Kidney (tissue), 14 donors: ENCODE measurements around the gene COL12A1. TPM values are rescaled to one million over a fixed set of nuclear protein-coding genes. Genes with fewer than 3 reads are reported as not detected.

Source experiments
- DNase-seq, 5 donors: peaks; one replicate each; pipeline ENCODE4 v3.0.0-alpha.2; 2013 to 2020
- FAIRE-seq: peaks from 2 replicates; lab custom pipeline; 2012; peaks lifted over from hg19 to GRCh38; lab: Jason Lieb, UNC
- H3K27ac ChIP-seq, 2 donors: one replicate each; pipeline ENCODE4 v1.7.0; 2013; ENCODE audit warnings: low read depth in 2 of 2, low read length in 2 of 2, inconsistent platforms in 1 of 2
- H3K27me3 ChIP-seq: one replicate; pipeline ENCODE4 v1.7.1; 2013; ENCODE audit warnings: low read length, inconsistent platforms; ENCODE audit not compliant: control insufficient read depth, insufficient read depth
- H3K36me3 ChIP-seq, 3 donors: one replicate each; pipeline versions ENCODE4 v1.7.0 to v1.7.1; 2013; ENCODE audit warnings: low read length in 3 of 3, control low read depth in 1 of 3, inconsistent platforms in 1 of 3; ENCODE audit not compliant: insufficient read depth in 3 of 3, control insufficient read depth in 2 of 3
- H3K4me1 ChIP-seq, 3 donors: one replicate each; pipeline versions ENCODE4 v1.7.0 to v1.7.1; 2013; ENCODE audit warnings: low read length in 3 of 3, inconsistent platforms in 1 of 3, low read depth in 1 of 3; ENCODE audit not compliant: control insufficient read depth in 2 of 3, insufficient read depth in 2 of 3
- H3K4me3 ChIP-seq, 3 donors: one replicate each; pipeline versions ENCODE4 v1.7.0 to v1.8.1; 2013; ENCODE audit warnings: low read length in 3 of 3, control low read depth in 1 of 3, inconsistent platforms in 1 of 3
- H3K9ac ChIP-seq, 3 donors: one replicate each; pipeline versions ENCODE4 v1.7.0 to v1.7.1; 2013; ENCODE audit warnings: low read length in 3 of 3, control low read depth in 1 of 3, inconsistent platforms in 1 of 3
- H3K9me3 ChIP-seq, 3 donors: one replicate each; pipeline versions ENCODE4 v1.7.0 to v1.7.1; 2013; ENCODE audit warnings: low read length in 3 of 3, control low read depth in 1 of 3, inconsistent platforms in 1 of 3; ENCODE audit not compliant: control insufficient read depth in 2 of 3, insufficient read depth in 1 of 3
- CTCF ChIP-seq: IDR thresholded peaks from 3 replicates; pipeline ENCODE4 v1.5.1; 2012; ENCODE audit warnings: mild to moderate bottlenecking, moderate library complexity, borderline replicate concordance; ENCODE audit not compliant: insufficient read depth; ENCODE audit errors: extremely low read depth
- intact Hi-C: fragments of 100-400 bp; cut with DNase I; formaldehyde crosslinking; loops from one replicate; pipeline ENCODE4 v1.11.1; 2022
- polyA plus RNA-seq: library from polyadenylated mRNA; stranded (reverse); fragments of 350-450 nt; fragmentation: Illumina TruSeq; extraction: RNeasy Lipid Tissue Mini Kit (QIAGEN cat#74804); gene quantifications from one replicate; pipeline ENCODE4 v1.2.3, GENCODE V29; 2014; ENCODE audit warnings: low read depth, low replicate concordance; ENCODE audit not compliant: insufficient read depth
- total RNA-seq: library from RNA; stranded (reverse); fragmentation: NEBNext Ultra II Directional; extraction: Animal tissue kit (Norgen Biotek cat#: 25700); gene quantifications from one replicate; pipeline ENCODE4 v1.2.1, GENCODE V29; 2021
- donor health status: control.
- donor health status: control.
- donor health status: control.
- donor health status: control.
- donor health status: control.
- donor health status: DM: yes; HTN: yes; CAD: no.
- donor health status: Normal renal cell carcinoma (clear cell type).

COL12A1 gene
- total and polyA plus RNA-seq, 2 donors from 2014 or later = 12.3 to 28.3 TPM

- Histone ChIP-seq H3K27me3 (no peaks in the 10 kb centered on the region), H3K9me3 (no peaks in the 10 kb centered on the region), H3K36me3 (peaks cover 5 to 35% (median 17%) of the 10 kb centered on the region in 3 donors), H3K9ac (no peak overlapping the region), H3K4me1 (no peaks in the 10 kb centered on the region), H3K4me3 (no peak overlapping the region), H3K27ac (no peak overlapping the region)
- no peak for TF ChIP-seq CTCF
- DNase-seq (no peak), FAIRE-seq (no peak)
- intact Hi-C loops = no loop called here
These were observed 30.8 kb upstream of the COL12A1 start for GRCh38 chr6:75236630-75237029.

- Histone ChIP-seq H3K27ac (no peak overlapping the region), H3K9me3 (no peaks in the 10 kb centered on the region), H3K4me3 (no peak overlapping the region), H3K27me3 (no peaks in the 10 kb centered on the region), H3K4me1 (peaks cover 0 to 4% (median 0%) of the 10 kb centered on the region in 3 donors), H3K36me3 (peaks cover 5 to 27% (median 17%) of the 10 kb centered on the region in 3 donors), H3K9ac (no peak overlapping the region)
- no peak for TF ChIP-seq CTCF
- no peak for FAIRE-seq
- intact Hi-C loops = no loop called here
- no peak for DNase-seq
These were observed 29.4 kb upstream of the COL12A1 start for GRCh38 chr6:75235271-75235670.

GRCh38 chr6:75234126-75234865 lies 28.4 kb upstream of the COL12A1 start:
- peaks cover 3 to 25% (median 10%) of the 10 kb centered on the region in 3 donors for H3K36me3 ChIP-seq
- DNase-seq = no peak
- no peaks in the 10 kb centered on the region for H3K9me3 ChIP-seq
- TF ChIP-seq CTCF = no peak
- H3K27me3 ChIP-seq = no peaks in the 10 kb centered on the region
- FAIRE-seq = no peak
- H3K9ac ChIP-seq = no peak overlapping the region
- H3K4me1 ChIP-seq = peaks cover 0 to 5% (median 0%) of the 10 kb centered on the region in 3 donors
- H3K4me3 ChIP-seq = no peak overlapping the region
- intact Hi-C loops = no loop called here
- no peak overlapping the region for H3K27ac ChIP-seq
